ENCODE results near the gene NTM. TPM values are rescaled to one million over a fixed set of nuclear protein-coding genes. Genes with fewer than 3 reads are reported as not detected.
A peak's percentile ranks its signal among the peaks of the same experiment; 100 is the strongest.

Gene NTM
- total and polyA plus RNA-seq, 2 experiments from 2014 or later, result 2.2 to 4.9 TPM

DNA sequence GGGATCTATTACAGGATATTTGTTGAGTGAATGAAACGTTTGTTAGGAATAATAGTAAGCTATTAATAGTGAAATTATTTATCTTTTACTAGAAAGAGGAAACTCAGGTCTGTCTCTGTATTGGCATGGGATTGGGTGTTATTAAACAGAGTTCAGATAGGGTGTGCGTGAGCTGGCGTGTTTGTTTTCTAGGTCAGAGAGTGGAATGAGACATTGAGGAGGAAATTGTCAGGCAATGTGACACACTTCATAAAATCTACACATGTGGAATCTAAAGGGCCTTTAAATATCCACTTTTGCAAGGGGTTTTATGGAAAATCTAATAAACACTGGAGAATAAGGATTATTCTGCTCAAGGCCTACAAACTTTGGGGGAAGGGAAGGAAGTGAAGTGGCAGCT, 552.9 kb downstream of the NTM start:
- Histone ChIP-seq H3K4me3 (no peak overlapping the region), H3K27me3 (no peaks in the 10 kb centered on the region), H3K4me2 (no peak overlapping the region), H3K4me1 (ENCODE audit: insufficient read depth) (peaks cover 14% of the 10 kb centered on the region), H3K79me2 (no peaks in the 10 kb centered on the region), H4K20me1 (ENCODE audit: insufficient read depth, poor library complexity, severe bottlenecking) (no peaks in the 10 kb centered on the region), H3K9me3 (ENCODE audit: low read depth) (no peaks in the 10 kb centered on the region), H2AFZ (no peak overlapping the region), H3K9me2 (replicated peaks; ENCODE audit: insufficient read depth) (no peaks in the 10 kb centered on the region), H3K36me3 (replicated peaks; ENCODE audit: insufficient read depth, low read depth) (no peaks in the 10 kb centered on the region), H3K27ac (no peak overlapping the region)
- WGBS (ENCODE audit: low lambda C conversion rate, missing lambda C conversion rate), result 46% methylated on average over 3 of the region's 3 CpGs
- peak; percentile 15 for DNase-seq (ENCODE audit: low spot score)
- TF ChIP-seq EZH2 (IDR thresholded peaks at IDR 0.05; ENCODE audit: borderline replicate concordance) (no peak), EZH2phosphoT487 (IDR thresholded peaks at IDR 0.05; ENCODE audit: low read depth, severe bottlenecking, unreplicated experiment) (no peak)
- TF ChIP-seq, protein P1, sequence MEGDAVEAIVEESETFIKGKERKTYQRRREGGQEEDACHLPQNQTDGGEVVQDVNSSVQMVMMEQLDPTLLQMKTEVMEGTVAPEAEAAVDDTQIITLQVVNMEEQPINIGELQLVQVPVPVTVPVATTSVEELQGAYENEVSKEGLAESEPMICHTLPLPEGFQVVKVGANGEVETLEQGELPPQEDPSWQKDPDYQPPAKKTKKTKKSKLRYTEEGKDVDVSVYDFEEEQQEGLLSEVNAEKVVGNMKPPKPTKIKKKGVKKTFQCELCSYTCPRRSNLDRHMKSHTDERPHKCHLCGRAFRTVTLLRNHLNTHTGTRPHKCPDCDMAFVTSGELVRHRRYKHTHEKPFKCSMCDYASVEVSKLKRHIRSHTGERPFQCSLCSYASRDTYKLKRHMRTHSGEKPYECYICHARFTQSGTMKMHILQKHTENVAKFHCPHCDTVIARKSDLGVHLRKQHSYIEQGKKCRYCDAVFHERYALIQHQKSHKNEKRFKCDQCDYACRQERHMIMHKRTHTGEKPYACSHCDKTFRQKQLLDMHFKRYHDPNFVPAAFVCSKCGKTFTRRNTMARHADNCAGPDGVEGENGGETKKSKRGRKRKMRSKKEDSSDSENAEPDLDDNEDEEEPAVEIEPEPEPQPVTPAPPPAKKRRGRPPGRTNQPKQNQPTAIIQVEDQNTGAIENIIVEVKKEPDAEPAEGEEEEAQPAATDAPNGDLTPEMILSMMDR (IDR thresholded peaks at IDR 0.05; ENCODE audit: poor library complexity), result no peak

DNA sequence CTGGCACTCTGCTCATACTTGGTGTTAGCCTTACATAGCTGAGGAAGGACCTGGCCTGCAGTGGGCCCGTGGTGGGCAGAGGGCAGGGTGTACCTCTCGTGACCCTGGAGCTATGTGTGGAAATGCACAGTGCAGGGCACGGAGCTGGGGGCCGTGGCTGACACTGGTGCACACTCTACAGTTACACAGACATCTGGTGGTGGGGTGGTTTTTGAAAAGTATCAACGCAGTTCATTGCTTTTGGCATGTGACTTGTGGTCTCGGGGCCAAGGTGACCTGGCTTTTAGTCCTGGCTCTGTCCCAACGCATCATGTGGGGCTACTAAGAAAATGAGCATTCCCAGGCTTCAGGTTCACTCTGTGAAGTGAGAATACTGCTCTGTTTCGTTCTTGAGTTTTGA, 553.6 kb downstream of the NTM start:
- no peaks in the 10 kb centered on the region for H3K9me3 ChIP-seq (ENCODE audit: low read depth)
- no peak overlapping the region for H2AFZ ChIP-seq
- no peaks in the 10 kb centered on the region for H3K36me3 ChIP-seq (replicated peaks; ENCODE audit: insufficient read depth, low read depth)
- no peak overlapping the region for H3K4me3 ChIP-seq
- H3K9me2 ChIP-seq (replicated peaks; ENCODE audit: insufficient read depth), result no peaks in the 10 kb centered on the region
- 65% methylated on average over 8 of the region's 8 CpGs for WGBS (ENCODE audit: low lambda C conversion rate, missing lambda C conversion rate)
- TF ChIP-seq, protein P1 (IDR thresholded peaks at IDR 0.05; ENCODE audit: poor library complexity), result no peak
- no peak for TF ChIP-seq EZH2 (IDR thresholded peaks at IDR 0.05; ENCODE audit: borderline replicate concordance)
- TF ChIP-seq EZH2phosphoT487 (IDR thresholded peaks at IDR 0.05; ENCODE audit: low read depth, severe bottlenecking, unreplicated experiment), result no peak
- DNase-seq (ENCODE audit: low spot score), result no peak
- no peaks in the 10 kb centered on the region for H3K79me2 ChIP-seq
- H3K27ac ChIP-seq, result peak overlapping the region; percentile 36
- H3K27me3 ChIP-seq, result no peaks in the 10 kb centered on the region
- no peak overlapping the region for H3K4me2 ChIP-seq
- no peaks in the 10 kb centered on the region for H4K20me1 ChIP-seq (ENCODE audit: insufficient read depth, poor library complexity, severe bottlenecking)
- H3K4me1 ChIP-seq (ENCODE audit: insufficient read depth), result peaks cover 14% of the 10 kb centered on the region

DNA sequence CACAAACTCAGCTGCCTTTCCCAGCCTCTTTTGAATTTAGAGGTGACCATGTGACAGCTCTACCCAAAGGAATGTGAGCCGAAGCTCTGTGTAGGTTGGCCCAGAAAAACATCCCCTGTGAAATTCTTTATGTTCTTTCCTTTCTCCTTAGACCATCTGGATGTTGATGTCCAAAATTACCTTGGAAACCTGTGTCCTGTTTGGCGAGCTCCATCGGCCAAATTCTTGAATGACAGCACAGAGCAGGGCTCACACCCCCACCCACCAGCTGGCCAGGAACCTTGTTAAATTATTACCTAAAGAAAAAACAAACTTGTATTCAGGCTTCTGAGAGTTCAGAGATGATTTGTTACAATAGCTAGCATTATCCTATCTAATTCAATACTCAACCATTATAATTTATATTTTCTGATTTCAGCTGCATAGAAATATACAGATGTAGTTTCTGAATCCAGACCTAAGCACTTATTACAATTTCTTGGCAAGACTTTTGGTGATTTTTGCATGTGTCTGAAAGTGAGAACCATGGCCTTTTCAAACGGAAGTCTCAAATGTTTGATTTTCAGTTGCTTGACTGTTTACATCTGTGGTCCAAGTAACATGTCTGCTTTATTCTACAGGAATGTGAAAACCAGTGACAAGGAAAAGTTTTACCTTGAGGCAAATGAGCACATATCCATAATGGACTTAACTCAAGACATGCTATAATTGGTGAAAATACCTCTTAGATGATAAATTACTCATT, 554.2 kb downstream of the NTM start:
- Histone ChIP-seq H3K4me1 (ENCODE audit: insufficient read depth) (peaks cover 14% of the 10 kb centered on the region), H3K4me2 (no peak overlapping the region), H3K4me3 (no peak overlapping the region), H3K27ac (no peak overlapping the region), H3K9me2 (replicated peaks; ENCODE audit: insufficient read depth) (no peaks in the 10 kb centered on the region), H4K20me1 (ENCODE audit: insufficient read depth, poor library complexity, severe bottlenecking) (no peaks in the 10 kb centered on the region), H3K79me2 (no peaks in the 10 kb centered on the region), H2AFZ (no peak overlapping the region), H3K27me3 (no peaks in the 10 kb centered on the region), H3K9me3 (ENCODE audit: low read depth) (no peaks in the 10 kb centered on the region), H3K36me3 (replicated peaks; ENCODE audit: insufficient read depth, low read depth) (no peaks in the 10 kb centered on the region)
- TF ChIP-seq, protein P1 (IDR thresholded peaks at IDR 0.05; ENCODE audit: poor library complexity), result no peak
- TF ChIP-seq EZH2 (IDR thresholded peaks at IDR 0.05; ENCODE audit: borderline replicate concordance) (no peak), EZH2phosphoT487 (IDR thresholded peaks at IDR 0.05; ENCODE audit: low read depth, severe bottlenecking, unreplicated experiment) (no peak)
- DNase-seq (ENCODE audit: low spot score), result no peak
- 17% methylated on average over 4 of the region's 4 CpGs for WGBS (ENCODE audit: low lambda C conversion rate, missing lambda C conversion rate)

Data from hepatocyte (in vitro differentiated cells).